Type B pancreatic cell (in vitro differentiated cells): Measurements from ENCODE around the gene TMEM108. TPM values are rescaled to one million over a fixed set of nuclear protein-coding genes. Genes with fewer than 3 reads are reported as not detected.

Experiments
- DNase-seq: peaks from one replicate; pipeline ENCODE4 v3.0.0; 2021; ENCODE audit warnings: mixed read lengths; ENCODE audit not compliant: unreplicated experiment; ENCODE audit errors: extremely low spot score
- H3K27ac Mint-ChIP-seq: 2 replicates; pipeline ENCODE4 v1.8.0; 2021; ENCODE audit warnings: mild to moderate bottlenecking, mixed read lengths
- H3K27me3 Mint-ChIP-seq: 2 replicates; pipeline ENCODE4 v1.8.0; 2021; ENCODE audit warnings: mixed read lengths
- H3K36me3 Mint-ChIP-seq: 2 replicates; pipeline ENCODE4 v1.8.0; 2021; ENCODE audit warnings: mixed read lengths
- H3K4me1 Mint-ChIP-seq: one replicate; pipeline ENCODE4 v1.8.0; 2021; ENCODE audit warnings: mixed read lengths; ENCODE audit not compliant: unreplicated experiment
- H3K4me3 Mint-ChIP-seq: 2 replicates; pipeline ENCODE4 v1.8.0; 2021; ENCODE audit warnings: mild to moderate bottlenecking, mixed read lengths
- H3K9me3 Mint-ChIP-seq: 2 replicates; pipeline ENCODE4 v1.8.0; 2021; ENCODE audit warnings: mixed read lengths
- CTCF ChIP-seq: fragments of 200-600 bp; sonication (generic); conservative IDR thresholded peaks from 2 replicates; pipeline ENCODE4 v1.5.0; 2021; ENCODE audit warnings: antibody characterized with exemption, mild to moderate bottlenecking
- total RNA-seq: library from RNA; stranded (reverse); gene quantifications from 2 replicates; pipeline ENCODE4 v1.2.1, GENCODE V29; 2021; ENCODE audit warnings: low replicate concordance

Gene TMEM108
- total RNA-seq, 1 donor from 2014 or later, result 7.4 TPM

- Mint-ChIP-seq H3K4me3 (no peak overlapping the region), H3K36me3 (no peaks in the 10 kb centered on the region), H3K4me1 (no peaks in the 10 kb centered on the region), H3K27me3 (peaks cover 21% of the 10 kb centered on the region), H3K27ac (no peak overlapping the region), H3K9me3 (no peaks in the 10 kb centered on the region)
- no peak for DNase-seq
- no peak for TF ChIP-seq CTCF
These were observed 387.7 kb downstream of the TMEM108 start for GRCh38 chr3:133425898-133426297.

- H3K4me1 Mint-ChIP-seq, result no peaks in the 10 kb centered on the region
- no peaks in the 10 kb centered on the region for H3K36me3 Mint-ChIP-seq
- no peaks in the 10 kb centered on the region for H3K9me3 Mint-ChIP-seq
- H3K27ac Mint-ChIP-seq, result no peak overlapping the region
- H3K27me3 Mint-ChIP-seq, result peaks cover 21% of the 10 kb centered on the region
- no peak overlapping the region for H3K4me3 Mint-ChIP-seq
- DNase-seq, result no peak
- TF ChIP-seq CTCF, result no peak
These were observed 388.5 kb downstream of the TMEM108 start for GRCh38 chr3:133426721-133427120.

GRCh38 chr3:133428552-133428951 is 390.4 kb downstream of the TMEM108 start:
- Mint-ChIP-seq H3K36me3 (no peaks in the 10 kb centered on the region), H3K27me3 (peaks cover 21% of the 10 kb centered on the region), H3K9me3 (no peaks in the 10 kb centered on the region), H3K4me1 (no peaks in the 10 kb centered on the region), H3K27ac (no peak overlapping the region), H3K4me3 (no peak overlapping the region)
- no peak for TF ChIP-seq CTCF
- no peak for DNase-seq

- Mint-ChIP-seq H3K4me1 (no peaks in the 10 kb centered on the region), H3K36me3 (no peaks in the 10 kb centered on the region), H3K27me3 (peaks cover 19% of the 10 kb centered on the region), H3K4me3 (no peak overlapping the region), H3K27ac (no peak overlapping the region), H3K9me3 (no peaks in the 10 kb centered on the region)
- DNase-seq, result no peak
- no peak for TF ChIP-seq CTCF
These were observed 390.9 kb downstream of the TMEM108 start for GRCh38 chr3:133429063-133429462.

- Mint-ChIP-seq H3K9me3 (peaks cover 8% of the 10 kb centered on the region), H3K4me3 (no peak overlapping the region), H3K27ac (no peak overlapping the region), H3K4me1 (peaks cover 5% of the 10 kb centered on the region), H3K27me3 (no peaks in the 10 kb centered on the region), H3K36me3 (no peaks in the 10 kb centered on the region)
- no peak for DNase-seq
- no peak for TF ChIP-seq CTCF
These were observed 401.4 kb downstream of the TMEM108 start for GRCh38 chr3:133439563-133439962.

GRCh38 chr3:133440652-133441051 is 402.5 kb downstream of the TMEM108 start:
- TF ChIP-seq CTCF, result no peak
- DNase-seq, result no peak
- H3K4me3 Mint-ChIP-seq, result no peak overlapping the region
- no peaks in the 10 kb centered on the region for H3K36me3 Mint-ChIP-seq
- H3K4me1 Mint-ChIP-seq, result peaks cover 5% of the 10 kb centered on the region
- peaks cover 8% of the 10 kb centered on the region for H3K9me3 Mint-ChIP-seq
- no peaks in the 10 kb centered on the region for H3K27me3 Mint-ChIP-seq
- no peak overlapping the region for H3K27ac Mint-ChIP-seq
